ENCODE measurements around the gene EOGT. TPM values are rescaled to one million over a fixed set of nuclear protein-coding genes. Genes with fewer than 3 reads are reported as not detected.

EOGT gene
- total and polyA plus RNA-seq, 2 experiments from 2014 or later, result 11.9 to 27.2 TPM

DNA sequence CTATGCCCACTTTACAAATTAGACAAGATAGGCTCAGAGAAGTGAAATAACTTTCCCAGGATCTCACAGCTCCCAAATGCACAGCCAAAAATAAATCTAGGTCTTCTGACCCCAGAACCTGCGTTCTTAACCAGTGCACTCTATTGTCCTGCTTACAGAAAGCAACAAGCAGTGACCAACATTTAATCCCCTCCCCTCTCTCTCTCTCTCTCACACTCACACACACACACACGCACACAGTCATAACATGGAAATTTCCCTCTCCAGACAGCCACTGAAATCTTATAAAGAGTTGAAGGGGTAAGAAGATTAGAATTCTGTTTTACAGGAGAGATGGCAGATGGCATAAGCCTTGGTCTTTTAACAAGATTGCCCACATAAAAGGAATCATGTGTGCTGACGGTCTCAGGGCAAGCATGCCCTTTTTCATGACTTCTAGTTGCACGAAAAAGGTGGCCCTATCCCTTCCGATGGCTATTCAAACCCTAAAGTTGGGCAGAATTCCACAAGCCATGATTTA is 29.4 kb downstream of the EOGT start:
- no peaks in the 10 kb centered on the region for H3K27me3 Mint-ChIP-seq (ENCODE audit: insufficient read depth, low read depth, poor library complexity)
- DNase-seq (ENCODE audit: low spot score) (no peak), ATAC-seq (no peak)
- Histone ChIP-seq H3K36me3 (ENCODE audit: insufficient read depth) (peaks cover 10% of the 10 kb centered on the region), H3K4me1 (ENCODE audit: insufficient read depth) (no peaks in the 10 kb centered on the region), H2AFZ (no peak overlapping the region), H3K27ac (ENCODE audit: low read depth) (no peak overlapping the region), H3K27me3 (ENCODE audit: insufficient read depth) (no peaks in the 10 kb centered on the region), H3K9me2 (ENCODE audit: insufficient read depth) (0 out of 2 replicates have a peak, but pooled peaks cover 3% of the 10 kb centered on the region), H3F3A (replicated peaks; ENCODE audit: low read depth) (no peaks in the 10 kb centered on the region), H3K4me2 (no peak overlapping the region), H3K79me2 (replicated peaks; ENCODE audit: insufficient read depth) (no peaks in the 10 kb centered on the region), H4K20me1 (replicated peaks; ENCODE audit: insufficient read depth) (no peaks in the 10 kb centered on the region; the same call in 1 of the 2 replicates), H3K4me3 (no peak overlapping the region)
- no peak for TF ChIP-seq JUNB (IDR thresholded peaks at IDR 0.05; ENCODE audit: unreplicated experiment)
- H3K27ac Mint-ChIP-seq, result no peak overlapping the region; the same call in 1 of the 2 replicates
- H3K36me3 Mint-ChIP-seq (ENCODE audit: low read depth), result peaks cover 51% of the 10 kb centered on the region
- no peaks in the 10 kb centered on the region for H3K4me1 Mint-ChIP-seq
- no peaks in the 10 kb centered on the region for H3K9me3 Mint-ChIP-seq
- no peak overlapping the region for H3K4me3 Mint-ChIP-seq

GRCh38 chr3:68977486-68978167 is 35.9 kb downstream of the EOGT start:
- DNase-seq (ENCODE audit: low spot score) (no peak), ATAC-seq (no peak)
- H3F3A ChIP-seq (replicated peaks; ENCODE audit: low read depth), result no peaks in the 10 kb centered on the region
- no peak overlapping the region for H3K4me3 ChIP-seq
- H3K9me2 ChIP-seq (ENCODE audit: insufficient read depth), result no peaks in the 10 kb centered on the region
- H3K79me2 ChIP-seq (replicated peaks; ENCODE audit: insufficient read depth), result no peaks in the 10 kb centered on the region
- peaks cover 30% of the 10 kb centered on the region for H3K36me3 Mint-ChIP-seq (ENCODE audit: low read depth)
- no peak overlapping the region for H2AFZ ChIP-seq
- H3K27me3 ChIP-seq (ENCODE audit: insufficient read depth), result no peaks in the 10 kb centered on the region
- H3K4me3 Mint-ChIP-seq, result no peak overlapping the region
- peaks cover 20% of the 10 kb centered on the region for H3K36me3 ChIP-seq (ENCODE audit: insufficient read depth)
- H3K9me3 Mint-ChIP-seq, result no peaks in the 10 kb centered on the region
- H3K4me1 Mint-ChIP-seq, result peaks cover 5% of the 10 kb centered on the region; the same call in 2 of the 3 replicates
- no peaks in the 10 kb centered on the region for H3K27me3 Mint-ChIP-seq (ENCODE audit: insufficient read depth, low read depth, poor library complexity)
- no peak overlapping the region for H3K4me2 ChIP-seq
- H3K27ac ChIP-seq (ENCODE audit: low read depth), result no peak overlapping the region
- H3K4me1 ChIP-seq (ENCODE audit: insufficient read depth), result no peaks in the 10 kb centered on the region
- no peak overlapping the region for H3K27ac Mint-ChIP-seq
- no peaks in the 10 kb centered on the region; the same call in 1 of the 2 replicates for H4K20me1 ChIP-seq (replicated peaks; ENCODE audit: insufficient read depth)
- TF ChIP-seq POLR2AphosphoS5 (IDR thresholded peaks at IDR 0.05; ENCODE audit: low read depth) (no peak), EZH2phosphoT487 (IDR thresholded peaks at IDR 0.05; ENCODE audit: unreplicated experiment) (no peak), ZNF462 (CRISPR knock-in tag; IDR thresholded peaks at IDR 0.05) (no peak), CTCF (conservative IDR thresholded peaks at IDR 0.05; ENCODE audit: low read depth in 2 of 2) (no peak), REST (IDR thresholded peaks at IDR 0.05; ENCODE audit: unreplicated experiment) (no peak), CREB1 (CRISPR knock-in tag; IDR thresholded peaks at IDR 0.05; ENCODE audit: low read depth) (no peak), STAT1 (IDR thresholded peaks at IDR 0.05; ENCODE audit: unreplicated experiment) (no peak), NANOG (IDR thresholded peaks at IDR 0.05; ENCODE audit: borderline replicate concordance) (no peak), JUNB (IDR thresholded peaks at IDR 0.05; ENCODE audit: unreplicated experiment) (no peak)

Measured in GM23338 (cell line).